BJ (cell line): ENCODE measurements around the gene TMEM184A. TPM values are rescaled to one million over a fixed set of nuclear protein-coding genes. Genes with fewer than 3 reads are reported as not detected.

Experiments used
- CTCF ChIA-PET: fragments of 350-600 bp; formaldehyde crosslinking; extraction: SDS; loops from one replicate; lab custom pipeline; 2021; ENCODE audit warnings: antibody characterized with exemption, inconsistent platforms; lab: Yijun Ruan, JAX
- POLR2A ChIA-PET: fragments of 300-600 bp; sonication (Branson Sonifier 250); formaldehyde crosslinking; extraction: SDS; loops from one replicate; lab custom pipeline; 2021; ENCODE audit warnings: antibody characterized with exemption; lab: Charles Lee
- DNase-seq: peaks from one replicate; pipeline ENCODE4 v3.0.0-alpha.2; 2011; ENCODE audit warnings: low read depth
- H3K27me3 ChIP-seq: 2 replicates; pipeline ENCODE4 v1.6.0; 2011; ENCODE audit warnings: low read length; ENCODE audit not compliant: control insufficient read depth, insufficient read depth
- H3K36me3 ChIP-seq: 2 replicates; pipeline ENCODE4 v1.5.1; 2011; ENCODE audit warnings: low read length; ENCODE audit not compliant: control insufficient read depth, insufficient read depth
- H3K4me3 ChIP-seq: 2 replicates; pipeline ENCODE4 v1.5.1; 2011; ENCODE audit warnings: low read depth, mild to moderate bottlenecking, control low read depth, low read length
- polyA plus RNA-seq: library from polyadenylated mRNA; depleted of rRNA; stranded (reverse); fragments of >200 nt; gene quantifications from 2 replicates; pipeline ENCODE4 v1.2.3, GENCODE V29; 2011
- TF ChIP-seq, protein P1 (sequence below): IDR thresholded peaks from 2 replicates; pipeline ENCODE4 v1.5.1; 2011; ENCODE audit warnings: low read depth, mild to moderate bottlenecking, control low read depth, inconsistent platforms, low read length, moderate library complexity; ENCODE audit not compliant: insufficient read depth

Gene TMEM184A
- polyA plus RNA-seq, 1 experiment: 1.3 TPM

- POLR2A ChIA-PET: no interaction called here
These were observed 41.2 kb upstream of the TMEM184A start for GRCh38 chr7:1597066-1597760.

DNA sequence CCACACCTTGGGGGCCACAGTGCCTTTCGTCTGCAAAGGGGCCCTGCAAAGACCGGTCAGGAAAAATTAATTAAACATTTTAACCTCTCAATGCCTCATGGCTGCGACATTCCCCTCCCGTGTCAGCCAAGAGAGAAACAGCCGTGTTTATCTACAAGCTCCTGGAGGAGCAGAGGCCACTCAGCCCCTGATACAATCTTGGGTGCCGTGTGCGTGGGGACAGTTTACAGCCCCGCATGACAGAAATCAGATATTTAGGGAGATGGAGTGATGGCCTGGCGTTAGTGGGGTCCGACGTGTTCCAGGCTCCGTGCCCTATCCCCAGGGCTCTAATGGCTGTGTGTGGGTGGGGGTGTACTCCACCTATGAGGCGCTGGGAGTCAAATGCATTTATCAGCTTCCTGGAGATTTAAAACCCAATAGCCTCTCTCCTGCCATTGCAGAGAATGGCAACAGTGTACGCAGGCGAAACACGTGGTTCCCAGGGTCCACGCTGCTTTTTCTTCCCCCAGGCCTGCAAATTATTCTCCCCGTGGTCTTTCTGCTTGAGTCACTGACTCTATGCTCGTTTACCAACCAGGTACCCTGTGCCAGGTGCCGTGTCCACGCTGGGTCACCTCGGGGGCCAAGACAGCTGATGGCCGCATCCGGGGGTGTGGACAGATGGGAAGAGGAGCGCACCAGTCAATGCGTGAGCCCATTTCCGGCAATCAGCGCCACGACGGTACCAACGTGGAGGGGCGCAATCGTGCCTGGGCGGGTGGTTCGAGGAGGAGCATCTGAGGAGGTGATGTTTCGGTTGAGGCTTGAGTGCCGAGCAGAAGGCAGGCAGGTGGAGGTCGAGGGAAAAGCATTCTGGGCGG is 40.4 kb upstream of the TMEM184A start:
- CTCF ChIA-PET: no interaction called here
- no peak for DNase-seq
- Histone ChIP-seq H3K4me3 (no peak overlapping the region), H3K27me3 (peaks cover 6% of the 10 kb centered on the region), H3K36me3 (no peaks in the 10 kb centered on the region)
- POLR2A ChIA-PET: no interaction called here
- TF ChIP-seq, protein P1, sequence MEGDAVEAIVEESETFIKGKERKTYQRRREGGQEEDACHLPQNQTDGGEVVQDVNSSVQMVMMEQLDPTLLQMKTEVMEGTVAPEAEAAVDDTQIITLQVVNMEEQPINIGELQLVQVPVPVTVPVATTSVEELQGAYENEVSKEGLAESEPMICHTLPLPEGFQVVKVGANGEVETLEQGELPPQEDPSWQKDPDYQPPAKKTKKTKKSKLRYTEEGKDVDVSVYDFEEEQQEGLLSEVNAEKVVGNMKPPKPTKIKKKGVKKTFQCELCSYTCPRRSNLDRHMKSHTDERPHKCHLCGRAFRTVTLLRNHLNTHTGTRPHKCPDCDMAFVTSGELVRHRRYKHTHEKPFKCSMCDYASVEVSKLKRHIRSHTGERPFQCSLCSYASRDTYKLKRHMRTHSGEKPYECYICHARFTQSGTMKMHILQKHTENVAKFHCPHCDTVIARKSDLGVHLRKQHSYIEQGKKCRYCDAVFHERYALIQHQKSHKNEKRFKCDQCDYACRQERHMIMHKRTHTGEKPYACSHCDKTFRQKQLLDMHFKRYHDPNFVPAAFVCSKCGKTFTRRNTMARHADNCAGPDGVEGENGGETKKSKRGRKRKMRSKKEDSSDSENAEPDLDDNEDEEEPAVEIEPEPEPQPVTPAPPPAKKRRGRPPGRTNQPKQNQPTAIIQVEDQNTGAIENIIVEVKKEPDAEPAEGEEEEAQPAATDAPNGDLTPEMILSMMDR: no peak

More at GRCh38 chr7:1597066-1597760, 41.2 kb upstream of the TMEM184A start:
- no peak overlapping the region for H3K4me3 ChIP-seq
- no peaks in the 10 kb centered on the region for H3K36me3 ChIP-seq
- no peak for DNase-seq
- H3K27me3 ChIP-seq: peaks cover 3% of the 10 kb centered on the region
- TF ChIP-seq, protein P1: no peak
- CTCF ChIA-PET: interaction anchor here (1.0 to 1.1 kb wide), 2 partner anchors 16 to 612 kb away, joined by 3 read pairs; no protein-coding TSS in a partner anchor

DNA sequence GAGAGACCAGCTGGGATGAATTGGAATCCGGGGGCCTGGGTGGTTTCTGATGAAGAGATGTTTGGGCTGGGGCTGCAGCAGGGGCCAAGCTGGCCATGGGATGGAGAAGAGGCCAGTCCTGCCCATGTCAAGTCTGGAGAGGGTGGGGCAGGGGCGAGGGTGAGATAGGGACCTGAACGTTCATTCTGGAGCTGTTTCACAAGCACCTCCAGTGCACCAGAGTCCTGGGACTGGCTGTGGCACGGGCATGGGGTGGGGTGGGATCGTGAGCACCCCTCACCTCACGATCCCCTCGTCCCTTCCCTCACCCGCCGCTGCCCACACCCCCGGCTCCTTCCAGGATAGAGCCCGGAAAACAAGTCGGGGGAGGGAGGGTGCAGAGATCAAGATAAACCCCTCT is 39.6 kb upstream of the TMEM184A start:
- ChIA-PET POLR2A (no interaction called here), CTCF (interaction anchor here (0.6 kb wide), 1 partner anchor 90 kb away, joined by 3 read pairs; no protein-coding TSS in a partner anchor)
- H3K36me3 ChIP-seq: no peaks in the 10 kb centered on the region
- peaks cover 8% of the 10 kb centered on the region for H3K27me3 ChIP-seq
- TF ChIP-seq, protein P1: no peak
- H3K4me3 ChIP-seq: no peak overlapping the region
- DNase-seq: no peak

GRCh38 chr7:1595027-1595426 is 39.0 kb upstream of the TMEM184A start:
- H3K4me3 ChIP-seq: no peak overlapping the region
- no peak for DNase-seq
- ChIA-PET POLR2A (no interaction called here), CTCF (interaction anchor here (0.6 kb wide), 1 partner anchor 91 kb away, joined by 3 read pairs; no protein-coding TSS in a partner anchor)
- TF ChIP-seq, protein P1: no peak
- H3K36me3 ChIP-seq: no peaks in the 10 kb centered on the region
- peaks cover 8% of the 10 kb centered on the region for H3K27me3 ChIP-seq

DNA sequence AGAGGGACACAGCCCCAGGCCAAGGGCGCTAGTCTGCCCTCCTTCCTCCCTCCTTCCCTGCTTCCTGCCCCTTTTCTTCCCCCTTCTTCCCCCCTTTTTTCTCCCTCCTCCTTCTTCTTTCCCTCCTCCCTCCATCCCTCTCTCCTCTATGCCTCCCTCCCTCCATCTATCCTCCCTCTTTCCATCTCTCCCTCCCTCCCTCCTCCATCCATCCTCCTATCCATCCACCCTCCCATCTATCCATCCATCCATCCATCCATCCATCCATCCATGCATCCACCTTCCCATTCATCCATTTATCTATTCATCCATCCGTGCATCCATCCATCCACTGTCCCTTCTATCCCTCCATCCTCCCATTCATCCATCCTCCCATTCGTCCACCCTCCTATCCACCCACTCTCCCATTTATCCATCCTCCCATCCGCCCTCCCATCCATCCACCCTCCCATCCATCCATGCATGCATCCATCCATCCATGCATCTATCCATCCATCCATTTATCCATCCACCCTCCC is 38.0 kb upstream of the TMEM184A start:
- no peak for DNase-seq
- ChIA-PET CTCF (no interaction called here), POLR2A (no interaction called here)
- peaks cover 8% of the 10 kb centered on the region for H3K27me3 ChIP-seq
- no peaks in the 10 kb centered on the region for H3K36me3 ChIP-seq
- TF ChIP-seq, protein P1: no peak
- no peak overlapping the region for H3K4me3 ChIP-seq
